ENCODE results near the gene ATAD1.
"Not testable (repeated sequence)": the region's sequence is repeated elsewhere in the genome, so short reads cannot be mapped to it uniquely, and the experiment has no call there.

ATAD1 gene

DNA sequence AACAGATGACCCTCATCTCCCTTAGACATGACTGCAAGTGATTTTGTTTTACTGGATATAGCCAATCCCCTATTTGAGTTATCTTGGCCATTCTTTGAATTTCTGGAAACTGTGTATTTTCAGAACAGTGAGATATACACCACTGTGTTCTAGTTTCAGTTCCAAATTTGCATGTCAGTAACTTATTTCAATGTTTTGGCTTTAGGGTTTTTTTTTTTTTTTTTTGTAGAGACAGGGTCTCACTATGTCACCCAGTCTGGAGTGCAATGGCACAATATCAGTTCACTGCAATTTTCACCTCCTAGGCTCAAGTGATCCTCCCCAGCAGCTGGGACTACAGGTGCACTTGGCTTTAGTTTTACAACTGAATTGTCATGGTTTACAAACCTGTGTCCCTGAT lies 67.2 kb downstream of the ATAD1 start:
- no peak for DNase-seq

DNA sequence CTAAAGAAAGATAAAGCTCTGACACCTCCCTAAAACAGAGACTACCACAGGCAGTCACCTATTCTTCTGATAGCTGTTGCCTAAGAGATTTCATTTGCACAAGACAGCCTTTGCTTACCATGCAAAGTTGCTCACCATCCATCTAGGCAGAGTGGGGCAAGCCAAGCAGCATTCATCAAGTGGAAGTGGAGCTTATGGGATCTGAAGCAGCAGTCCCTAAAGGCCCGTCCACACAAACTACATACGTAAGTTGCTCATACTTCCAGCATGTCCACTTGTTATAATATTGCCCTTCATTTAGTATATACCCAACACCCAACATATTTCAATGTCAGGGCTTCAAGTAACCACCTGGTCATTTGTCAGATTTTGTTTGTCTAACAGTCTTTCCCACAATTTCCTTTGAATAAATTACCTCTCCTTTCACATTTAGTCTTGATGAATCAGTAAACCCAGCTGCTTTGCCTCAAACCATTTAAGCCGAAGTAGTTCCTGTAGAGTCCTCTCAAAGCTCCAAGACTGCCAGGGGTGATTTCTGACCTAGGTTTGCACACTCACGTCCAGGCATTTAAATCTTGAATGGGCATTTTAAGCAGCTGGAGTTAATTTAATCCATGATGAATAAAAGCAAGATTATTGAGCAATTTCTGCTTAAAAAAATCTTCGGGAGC lies 67.9 kb downstream of the ATAD1 start:
- no peak for DNase-seq

DNA sequence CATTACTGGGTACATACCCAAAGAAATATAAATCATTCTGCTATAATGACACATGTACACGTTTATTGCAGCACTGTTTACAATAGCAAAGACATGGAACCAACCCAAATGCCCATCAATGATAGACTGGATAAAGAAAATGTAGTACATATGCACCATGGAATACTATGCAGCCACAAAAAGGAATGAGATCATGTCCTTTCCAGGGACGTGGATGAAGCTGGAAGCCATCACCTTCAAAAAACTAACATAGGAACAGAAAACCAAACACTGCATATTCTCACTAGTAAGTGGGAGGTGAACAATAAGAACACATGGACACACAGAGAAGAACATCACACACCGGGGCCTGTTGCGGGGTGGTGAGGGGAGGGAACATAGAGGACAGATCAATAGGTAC lies 69.8 kb downstream of the ATAD1 start:
- not testable (repeated sequence) for DNase-seq

DNA sequence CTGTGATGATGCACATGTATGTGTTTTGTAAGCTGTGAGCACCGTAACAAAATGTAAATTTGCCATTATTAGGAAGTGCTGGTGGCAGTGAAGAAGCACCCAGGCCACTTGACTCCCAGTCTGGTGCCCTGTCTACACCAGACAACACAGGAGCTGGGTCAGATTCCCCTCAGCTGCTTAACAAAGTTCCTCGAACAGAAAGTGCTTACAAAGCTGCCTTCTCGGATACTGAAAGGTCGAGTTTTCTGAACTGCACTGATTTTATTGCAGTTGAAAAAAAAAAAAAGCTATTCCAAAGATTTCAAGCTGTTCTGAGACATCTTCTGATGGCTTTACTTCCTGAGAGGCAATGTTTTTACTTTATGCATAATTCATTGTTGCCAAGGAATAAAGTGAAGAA lies 71.1 kb downstream of the ATAD1 start:
- no peak for DNase-seq

DNA sequence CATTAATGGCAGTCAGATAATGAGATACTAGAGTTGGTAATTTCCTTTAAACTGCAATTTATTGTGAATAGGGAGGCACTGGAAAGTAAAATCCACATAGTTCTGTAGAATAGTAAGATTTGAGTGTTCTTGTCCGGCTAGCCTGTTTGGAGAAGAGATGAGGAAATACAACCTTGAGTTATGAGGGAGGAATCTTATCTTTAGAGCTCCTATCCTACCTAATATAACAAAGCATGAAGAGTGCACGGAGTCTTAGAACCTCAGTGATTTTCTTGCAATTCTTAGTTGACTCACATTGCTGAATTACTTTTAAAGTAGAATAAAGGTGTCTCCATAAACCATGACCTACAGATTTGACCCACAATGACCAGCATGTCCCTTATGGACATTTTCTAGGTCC lies 73.4 kb downstream of the ATAD1 start:
- DNase-seq, result no peak

DNA sequence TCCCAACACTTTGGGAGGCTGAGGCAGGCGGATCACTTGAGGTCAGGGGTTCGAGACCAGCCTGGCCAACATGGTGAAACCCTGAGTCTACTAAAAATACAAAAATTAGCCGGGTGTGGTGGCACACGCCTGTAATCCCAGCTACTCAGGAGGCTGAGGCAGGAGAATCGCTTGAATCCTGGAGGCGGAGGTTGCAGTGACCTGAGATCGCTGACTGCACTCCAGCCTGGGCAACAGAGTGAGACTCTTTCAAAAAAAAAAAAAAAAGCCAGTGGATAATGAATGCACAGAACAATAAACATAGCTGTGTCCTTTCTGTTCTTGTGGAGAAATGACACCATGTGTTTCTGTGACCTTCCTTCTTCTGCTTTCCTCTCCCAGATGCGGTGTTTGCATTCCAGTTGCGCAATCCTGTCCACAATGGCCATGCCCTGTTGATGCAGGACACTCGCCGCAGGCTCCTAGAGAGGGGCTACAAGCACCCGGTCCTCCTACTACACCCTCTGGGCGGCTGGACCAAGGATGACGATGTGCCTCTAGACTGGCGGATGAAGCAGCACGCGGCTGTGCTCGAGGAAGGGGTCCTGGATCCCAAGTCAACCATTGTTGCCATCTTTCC lies 74.9 kb downstream of the ATAD1 start:
- DNase-seq, result peak; percentile 18

DNA sequence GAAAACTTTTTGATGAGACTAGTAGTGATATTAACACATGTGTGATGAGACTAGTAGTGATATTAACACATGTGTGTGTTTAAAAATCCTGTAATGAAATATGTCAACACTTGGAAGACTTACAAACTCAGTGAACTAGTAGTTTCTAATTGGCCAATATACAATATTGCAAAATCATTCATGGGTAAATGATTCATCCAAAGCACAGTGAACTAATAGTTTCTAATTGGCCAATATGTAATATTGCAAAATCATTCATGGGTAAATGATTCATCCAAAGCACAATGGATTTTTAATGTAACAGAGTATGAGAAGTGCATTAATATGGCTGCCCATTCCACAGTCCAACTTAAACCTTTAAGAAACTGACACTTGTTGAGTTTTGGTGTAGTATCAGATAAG lies 77.8 kb downstream of the ATAD1 start:
- DNase-seq, result no peak

DNA sequence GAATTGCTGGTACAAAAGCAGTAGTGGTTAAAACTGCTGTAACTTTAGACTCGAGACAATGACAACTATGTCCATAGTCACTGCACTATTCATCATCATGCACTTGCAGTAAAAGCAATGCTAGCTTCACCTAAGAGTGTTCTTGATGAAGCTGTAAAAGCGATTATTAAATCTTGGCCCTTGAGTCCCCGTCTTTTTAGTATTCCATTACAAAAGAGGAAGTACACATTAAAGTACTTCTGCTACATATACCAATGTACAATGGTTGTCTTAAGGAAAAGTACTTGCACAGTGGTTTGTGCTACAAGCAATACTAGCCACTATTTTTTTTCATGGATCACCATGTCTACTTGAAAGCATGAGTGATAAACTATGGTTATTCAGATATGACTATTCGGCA lies 78.3 kb downstream of the ATAD1 start:
- DNase-seq, result no peak

DNA sequence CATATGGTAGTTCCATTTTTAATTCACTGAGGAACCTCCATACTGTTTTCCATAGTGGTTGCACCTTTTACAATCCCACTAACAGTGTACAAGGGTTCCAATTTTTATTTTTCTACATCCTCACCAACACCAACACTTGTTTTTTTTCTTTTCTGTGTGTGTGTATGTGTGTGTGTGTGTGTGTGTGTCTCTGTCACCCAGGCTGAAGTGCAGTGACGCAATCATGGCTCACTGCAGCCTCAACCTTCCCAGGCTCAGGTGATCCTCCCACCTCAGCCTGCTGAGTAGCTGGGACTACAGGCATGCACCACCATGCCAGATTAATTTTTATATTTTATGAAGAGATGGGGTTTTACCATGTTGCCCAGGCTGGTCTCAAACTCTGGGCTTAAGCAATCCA lies 79.8 kb downstream of the ATAD1 start:
- not testable (repeated sequence) for DNase-seq

DNA sequence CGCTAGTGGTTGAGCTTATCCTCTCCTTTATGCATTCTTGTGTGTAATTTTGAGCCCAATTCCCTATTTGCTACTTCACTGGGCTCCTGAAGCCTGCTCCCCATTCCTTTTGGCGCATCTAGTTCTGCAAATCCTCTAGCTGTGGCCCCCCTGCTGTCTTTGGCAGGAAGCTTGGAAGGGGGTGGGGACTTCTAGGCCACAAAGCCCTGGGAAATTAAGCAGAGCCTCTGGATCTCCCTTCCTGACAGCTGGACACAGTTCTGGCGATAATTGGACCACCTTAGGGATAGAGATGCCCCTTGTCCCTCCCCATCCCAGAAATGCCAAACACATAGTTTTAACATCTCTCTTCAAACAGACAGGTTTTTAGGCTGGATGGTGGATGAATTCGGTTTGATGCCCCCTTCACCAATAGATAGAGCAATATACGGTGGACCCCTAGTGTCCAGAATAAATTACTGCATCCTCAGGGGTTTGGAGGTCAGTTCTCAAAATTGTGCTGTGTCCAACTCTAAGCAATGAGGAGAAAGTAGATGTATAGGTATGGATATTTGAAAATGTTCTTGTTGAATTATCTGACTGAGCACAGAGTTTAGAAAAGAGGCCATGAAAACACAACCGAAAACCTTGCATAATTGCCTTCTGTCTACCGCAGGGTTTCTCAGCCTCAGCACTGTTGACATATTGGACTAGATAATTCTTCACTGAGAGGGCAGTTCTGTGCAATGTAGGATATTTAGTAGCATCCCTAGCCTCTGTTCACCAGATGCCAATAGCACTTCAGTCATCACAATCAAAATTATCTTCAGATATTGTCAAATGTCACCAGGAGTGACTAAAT lies 82.8 kb downstream of the ATAD1 start:
- no peak for DNase-seq

DNA sequence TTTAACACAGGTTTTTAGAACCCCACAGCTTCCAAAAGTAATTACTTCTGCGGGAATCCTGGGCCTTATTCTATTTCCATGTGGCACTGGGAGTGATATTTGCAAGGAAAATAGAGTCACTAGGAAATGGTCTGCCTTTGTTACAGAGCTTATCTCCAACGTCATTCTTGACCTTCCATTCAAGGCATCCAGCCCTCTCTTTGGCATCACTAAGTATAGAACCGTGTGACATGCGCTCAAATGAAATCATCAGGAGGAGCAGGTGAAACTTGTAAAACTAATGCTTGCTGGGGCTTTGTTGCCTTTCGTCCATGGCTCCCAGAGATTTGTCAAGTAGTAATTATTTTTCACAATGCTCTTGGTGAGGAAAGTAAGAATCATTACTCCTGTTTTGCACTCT lies 84.9 kb downstream of the ATAD1 start:
- DNase-seq, result no peak

DNA sequence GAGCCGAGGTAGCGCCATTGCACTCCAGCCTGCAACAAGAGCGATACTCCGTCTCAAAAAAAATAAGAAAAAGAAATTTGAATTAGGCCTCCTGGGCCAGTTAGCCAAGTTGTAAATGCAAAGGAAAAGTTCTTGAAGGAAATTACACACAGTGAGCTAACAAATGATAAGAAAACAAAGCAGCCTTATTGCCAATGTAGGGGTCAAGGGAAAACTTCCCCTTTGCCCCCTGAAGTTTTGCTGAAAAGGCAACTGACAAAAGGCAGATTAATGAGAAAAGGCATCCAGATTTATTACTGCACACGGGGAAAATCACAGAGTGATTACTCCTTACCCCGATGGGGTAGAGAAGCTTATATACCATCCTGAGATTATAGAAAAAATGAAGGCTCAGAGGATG lies 88.1 kb downstream of the ATAD1 start:
- no peak for DNase-seq

DNA sequence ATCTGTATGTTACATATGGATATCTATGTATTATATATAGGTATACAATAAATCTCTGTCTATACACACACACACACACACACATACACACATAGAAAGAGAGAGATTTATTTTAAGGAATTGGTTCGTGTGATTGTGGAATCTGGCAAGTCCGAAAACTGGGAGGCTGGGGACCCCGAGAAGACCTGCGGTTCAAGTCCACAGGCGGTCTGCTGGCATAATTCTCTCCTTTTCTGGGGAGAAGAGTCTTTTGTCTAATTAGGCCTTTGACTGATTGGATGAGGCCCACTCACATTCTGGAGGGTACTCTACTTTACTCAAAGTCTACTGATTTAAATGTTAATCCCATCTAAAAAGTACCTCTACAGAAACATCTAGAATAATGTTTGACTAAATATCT lies 93.2 kb downstream of the ATAD1 start:
- no peak for DNase-seq

DNA sequence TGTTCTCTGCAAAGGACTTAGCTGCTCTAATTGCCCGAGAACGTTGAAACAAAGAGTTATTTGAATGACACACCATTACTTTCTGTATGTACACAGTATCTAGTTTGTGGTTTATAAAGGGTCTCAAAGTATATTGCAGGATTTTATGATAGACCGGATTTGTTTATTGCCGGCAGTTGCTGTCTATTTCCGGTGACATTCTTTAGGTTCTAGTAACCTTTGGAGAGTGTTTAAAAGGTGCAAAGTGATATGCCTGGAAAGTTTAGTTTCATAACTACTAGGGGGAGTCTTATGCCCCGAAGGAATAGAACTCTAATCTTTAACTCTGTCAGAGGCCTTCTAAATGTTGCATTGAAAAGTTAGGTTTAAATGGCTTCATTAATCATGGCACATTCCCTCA lies 94.5 kb downstream of the ATAD1 start:
- no peak for DNase-seq

DNA sequence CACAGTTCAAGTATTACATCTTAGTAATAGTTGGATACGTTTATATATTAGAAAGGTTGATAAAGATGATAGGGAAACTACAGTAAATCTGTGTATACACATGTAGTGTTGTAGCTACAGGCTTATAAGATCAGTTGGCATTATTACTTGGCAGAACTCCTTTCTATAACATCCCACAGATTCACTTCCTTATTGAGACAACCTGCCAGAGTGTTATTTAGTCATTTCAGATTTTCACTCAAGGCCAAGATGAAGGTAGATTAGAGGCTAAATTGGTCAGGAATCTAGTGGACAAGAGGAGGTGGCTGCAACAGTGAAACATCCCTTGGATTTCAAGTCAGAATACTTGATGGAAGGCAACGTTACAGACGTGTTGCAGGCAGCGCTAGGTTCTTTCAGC lies 95.3 kb downstream of the ATAD1 start:
- no peak for DNase-seq

DNA sequence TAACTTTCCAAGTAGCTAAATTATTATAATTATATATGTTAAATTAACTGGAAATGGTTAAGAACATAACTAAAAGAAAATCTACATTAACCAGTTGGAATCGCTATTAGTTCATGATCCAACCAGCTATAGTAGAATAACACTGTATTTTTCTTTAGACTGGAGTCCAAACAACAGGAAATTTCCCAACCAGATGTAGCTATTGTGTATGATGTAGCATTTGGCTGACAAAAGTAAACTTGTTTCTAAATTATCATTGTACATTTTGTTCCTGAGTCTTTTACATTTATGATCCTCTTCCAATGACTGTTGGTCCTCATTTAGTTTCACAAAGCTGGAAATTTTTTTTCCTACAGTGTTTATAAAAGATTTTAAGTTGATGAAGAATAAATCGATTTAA lies 96.2 kb downstream of the ATAD1 start:
- no peak for DNase-seq

DNA sequence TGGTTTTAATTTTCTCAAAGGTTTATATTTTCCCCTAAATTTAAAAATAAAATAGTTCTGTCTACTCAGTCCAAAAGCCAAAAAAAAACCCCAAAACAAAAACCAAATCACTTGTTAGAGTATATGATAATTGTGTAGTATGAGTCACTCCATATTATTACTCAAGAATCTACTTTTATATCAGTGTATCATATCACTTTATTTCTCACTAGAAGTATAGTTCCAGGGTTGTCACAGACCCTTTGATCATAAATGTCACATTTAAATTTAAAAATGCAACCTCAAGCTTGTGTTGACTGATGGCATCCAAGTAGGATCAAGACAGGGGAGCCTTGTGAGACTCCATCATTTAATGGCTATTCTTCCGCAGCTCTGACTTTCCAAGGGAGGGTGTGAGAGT lies 97.4 kb downstream of the ATAD1 start:
- DNase-seq, result no peak

DNA sequence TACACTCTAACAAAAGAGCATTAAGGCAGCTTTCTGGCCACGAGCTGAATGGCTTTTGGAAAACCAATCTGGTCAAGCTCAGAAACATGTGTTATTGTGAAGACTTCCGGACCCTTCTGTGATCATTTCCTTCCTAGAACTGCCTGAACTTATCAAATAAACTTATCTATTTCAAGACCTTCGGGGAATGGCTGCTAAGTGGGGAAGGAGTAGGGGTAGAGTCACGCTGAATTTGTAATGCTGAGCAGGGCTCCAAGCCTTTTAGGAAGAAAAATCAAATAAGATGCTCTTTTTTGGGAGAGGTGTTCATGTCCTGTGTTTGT lies 101.7 kb downstream of the ATAD1 start:
- DNase-seq, result no peak

DNA sequence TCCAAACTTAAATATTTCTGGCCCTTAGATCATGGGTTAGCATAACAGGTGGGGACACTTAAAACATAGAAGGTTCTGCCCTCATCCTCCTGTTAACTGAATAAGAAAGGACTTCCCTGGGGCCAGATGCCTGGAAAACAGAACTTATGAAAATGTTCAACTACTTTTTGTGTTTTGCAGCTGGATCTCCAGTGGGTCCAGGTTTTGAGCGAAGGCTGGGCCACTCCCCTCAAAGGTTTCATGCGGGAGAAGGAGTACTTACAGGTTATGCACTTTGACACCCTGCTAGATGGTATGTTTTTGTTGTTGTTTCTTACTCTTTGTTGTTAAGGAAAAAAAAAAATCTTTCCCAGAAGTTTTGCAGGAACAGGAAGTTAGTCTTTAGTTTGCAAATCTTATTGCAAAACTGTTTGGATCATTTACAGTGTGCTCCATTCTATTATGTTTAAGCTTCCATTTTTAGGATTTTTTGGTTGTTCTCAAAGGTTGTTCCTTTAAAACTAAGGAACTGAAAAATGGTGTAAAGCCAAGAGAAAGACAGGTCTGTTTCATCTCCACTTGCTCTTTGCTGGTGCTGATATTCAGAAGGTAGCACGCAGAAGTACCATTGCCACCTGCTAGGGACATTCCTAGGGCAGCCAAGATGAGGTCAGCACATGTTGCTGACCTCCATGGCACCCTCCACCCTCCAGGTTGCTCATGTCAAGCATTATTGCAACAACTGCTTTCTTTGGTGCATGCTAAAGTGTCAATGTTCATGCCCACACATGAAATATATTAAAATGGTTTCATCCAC lies 102.3 kb downstream of the ATAD1 start:
- DNase-seq, result no peak

DNA sequence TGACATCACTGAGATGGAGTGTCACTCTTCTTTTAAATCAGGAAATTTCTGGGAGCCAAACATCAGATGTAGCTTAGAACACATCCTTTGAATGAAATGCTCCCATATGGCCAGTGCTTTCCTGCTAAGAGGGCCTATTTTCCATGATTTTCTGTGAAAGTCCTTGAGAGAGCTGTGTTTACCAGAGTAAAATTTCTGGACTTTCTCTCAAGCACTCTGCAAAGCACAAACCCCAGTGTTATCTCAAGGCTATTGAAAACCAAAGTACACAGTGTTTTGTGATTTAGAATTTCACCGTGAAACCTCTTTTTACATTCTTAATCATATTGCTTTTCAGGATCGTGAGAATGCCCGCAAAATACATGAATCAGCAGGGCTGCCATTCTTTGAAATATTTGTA lies 104.3 kb downstream of the ATAD1 start:
- DNase-seq, result no peak

DNA sequence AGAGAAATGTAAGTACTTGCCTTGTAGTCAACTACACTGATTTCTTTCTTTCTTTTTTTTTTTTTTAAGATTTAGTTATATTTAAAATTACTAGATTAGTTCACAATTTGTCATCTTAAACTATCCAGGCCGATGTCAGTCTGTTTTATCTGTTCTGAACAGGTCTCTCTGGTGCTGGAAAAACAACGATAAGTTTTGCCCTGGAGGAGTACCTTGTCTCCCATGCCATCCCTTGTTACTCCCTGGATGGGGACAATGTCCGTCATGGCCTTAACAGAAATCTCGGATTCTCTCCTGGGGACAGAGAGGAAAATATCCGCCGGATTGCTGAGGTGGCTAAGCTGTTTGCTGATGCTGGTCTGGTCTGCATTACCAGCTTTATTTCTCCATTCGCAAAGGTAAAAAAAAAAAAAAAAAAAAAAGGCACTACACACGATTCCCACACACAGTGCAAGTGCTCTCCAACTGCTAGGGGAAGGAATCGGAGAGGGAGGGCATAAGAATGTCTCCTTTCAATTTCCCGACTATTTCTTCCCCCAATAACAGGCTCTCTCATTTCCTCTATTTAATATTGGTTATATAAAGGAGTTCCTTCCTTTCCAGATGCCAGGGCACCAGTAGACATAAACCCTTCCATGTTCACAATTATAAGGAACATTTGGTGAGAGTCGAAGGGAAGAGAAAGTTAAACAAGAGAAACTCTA lies 105.0 kb downstream of the ATAD1 start:
- DNase-seq, result no peak

DNA sequence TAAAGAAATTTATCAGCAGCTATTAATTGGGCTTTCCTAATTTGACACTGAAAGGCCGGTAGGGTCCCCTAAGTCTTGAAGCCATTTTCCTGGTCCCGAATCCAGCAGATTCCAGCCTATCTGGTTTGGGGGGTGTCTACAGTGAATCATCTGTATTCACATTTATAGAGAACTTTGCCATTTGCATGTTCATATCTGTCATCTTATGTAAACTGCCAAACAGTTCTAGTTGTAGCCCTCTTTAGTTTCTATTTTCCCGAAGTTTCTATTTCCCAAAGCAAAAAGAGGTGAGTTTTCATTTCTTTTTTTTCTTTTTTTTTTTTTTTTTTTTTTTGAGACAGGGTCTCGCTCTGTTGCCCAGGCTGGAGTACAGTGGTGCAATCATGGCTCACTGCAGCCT lies 110.8 kb downstream of the ATAD1 start:
- no peak for DNase-seq

DNA sequence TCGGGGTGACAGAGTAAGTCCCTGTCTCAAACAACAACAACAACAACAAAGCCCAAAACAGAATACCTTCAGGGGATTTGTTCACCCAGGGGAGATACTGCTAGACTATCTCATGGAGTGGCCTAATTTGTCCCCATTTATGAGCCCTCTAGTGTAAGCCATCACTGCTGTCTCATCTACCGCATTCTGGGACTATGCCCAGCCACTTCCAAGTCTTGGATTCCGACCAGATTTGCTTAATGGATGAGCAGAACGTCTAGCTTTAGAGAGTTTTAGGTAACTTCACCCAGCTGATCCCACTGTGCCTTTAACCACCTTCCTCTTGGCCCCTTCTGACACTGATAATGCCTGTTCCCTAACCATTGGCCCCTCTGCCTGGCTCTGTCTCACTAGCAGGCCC lies 111.3 kb downstream of the ATAD1 start:
- DNase-seq, result no peak

All from CD4-positive, alpha-beta T cell treated with Interferon gamma for 1 hour (primary cell).